Measurements from ENCODE around the gene GXYLT1. TPM values are rescaled to one million over a fixed set of nuclear protein-coding genes. Genes with fewer than 3 reads are reported as not detected.

Gene GXYLT1
- total and polyA plus RNA-seq, 2 of the 13 experiments (the other 11 are each of a cell fraction or from before 2014, with no cell fraction given) = 7.8 to 17.0 TPM

DNA sequence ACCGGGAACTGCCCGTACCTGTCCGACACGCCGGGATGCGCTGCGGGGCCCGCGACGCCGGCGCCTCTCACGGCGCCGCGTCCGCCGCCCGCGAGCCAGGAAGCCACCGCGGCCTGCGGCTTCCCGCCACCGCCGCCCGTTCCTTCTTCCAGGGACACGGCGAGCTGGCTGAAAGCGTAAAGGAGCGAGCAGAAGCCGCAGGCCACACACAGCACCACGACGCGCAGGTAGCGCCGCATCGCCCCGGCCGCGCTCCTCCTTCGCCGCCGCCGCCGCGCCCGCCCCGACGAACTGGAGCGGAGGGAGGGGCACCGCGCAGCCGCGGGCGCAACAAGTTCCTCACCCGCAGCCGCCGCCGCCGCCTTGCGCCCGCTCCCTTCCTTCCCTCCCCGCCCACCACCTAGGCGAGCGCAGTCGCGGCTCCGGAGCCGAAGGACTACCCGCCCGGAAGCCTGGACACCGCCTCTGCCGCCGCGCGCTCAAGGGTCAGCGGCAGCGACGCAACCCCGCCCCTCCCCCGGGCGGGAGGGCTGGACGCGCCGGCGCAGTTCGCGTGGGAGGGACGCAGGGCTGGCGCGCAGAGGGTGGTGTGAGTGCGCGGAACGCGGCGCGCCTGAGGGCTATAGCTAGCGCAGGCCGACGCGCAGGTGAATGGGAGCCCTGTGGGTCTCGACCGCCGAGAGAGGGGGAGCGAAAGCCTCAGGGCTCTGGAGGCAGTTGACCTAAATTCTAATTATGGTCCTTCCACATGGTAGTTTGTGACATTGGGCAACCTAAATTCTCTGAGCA is at the start of gene GXYLT1 (continued):
- TF ChIP-seq, protein P1, sequence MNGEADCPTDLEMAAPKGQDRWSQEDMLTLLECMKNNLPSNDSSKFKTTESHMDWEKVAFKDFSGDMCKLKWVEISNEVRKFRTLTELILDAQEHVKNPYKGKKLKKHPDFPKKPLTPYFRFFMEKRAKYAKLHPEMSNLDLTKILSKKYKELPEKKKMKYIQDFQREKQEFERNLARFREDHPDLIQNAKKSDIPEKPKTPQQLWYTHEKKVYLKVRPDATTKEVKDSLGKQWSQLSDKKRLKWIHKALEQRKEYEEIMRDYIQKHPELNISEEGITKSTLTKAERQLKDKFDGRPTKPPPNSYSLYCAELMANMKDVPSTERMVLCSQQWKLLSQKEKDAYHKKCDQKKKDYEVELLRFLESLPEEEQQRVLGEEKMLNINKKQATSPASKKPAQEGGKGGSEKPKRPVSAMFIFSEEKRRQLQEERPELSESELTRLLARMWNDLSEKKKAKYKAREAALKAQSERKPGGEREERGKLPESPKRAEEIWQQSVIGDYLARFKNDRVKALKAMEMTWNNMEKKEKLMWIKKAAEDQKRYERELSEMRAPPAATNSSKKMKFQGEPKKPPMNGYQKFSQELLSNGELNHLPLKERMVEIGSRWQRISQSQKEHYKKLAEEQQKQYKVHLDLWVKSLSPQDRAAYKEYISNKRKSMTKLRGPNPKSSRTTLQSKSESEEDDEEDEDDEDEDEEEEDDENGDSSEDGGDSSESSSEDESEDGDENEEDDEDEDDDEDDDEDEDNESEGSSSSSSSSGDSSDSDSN (CRISPR knock-in tag; IDR thresholded peaks at IDR 0.05) = peak; percentile 97
- peak; percentile 83; the same call in 1 of the 2 replicates for TF ChIP-seq HOXA5 (CRISPR knock-in tag; IDR thresholded peaks at IDR 0.05)
- TF ChIP-seq SP4 (CRISPR knock-in tag; IDR thresholded peaks at IDR 0.05) = peak; percentile 45
- TF ChIP-seq ETV5 (CRISPR knock-in tag; IDR thresholded peaks at IDR 0.05; ENCODE audit: borderline replicate concordance) = peak; percentile 85
- 0 out of 2 replicates have a peak, but pooled peaks have one; percentile 12 for TF ChIP-seq ZNF768 (CRISPR knock-in tag; IDR thresholded peaks at IDR 0.05)
- no peak for TF ChIP-seq ATF1 (CRISPR knock-in tag; IDR thresholded peaks at IDR 0.05)
- peak; percentile 58 for TF ChIP-seq FOXA3 (CRISPR knock-in tag; IDR thresholded peaks at IDR 0.05)
- 0 out of 2 replicates have a peak, but pooled peaks have one; percentile 23 for TF ChIP-seq ZNF747 (CRISPR knock-in tag; IDR thresholded peaks at IDR 0.05; ENCODE audit: borderline replicate concordance)
- TF ChIP-seq KLF12 (CRISPR knock-in tag; IDR thresholded peaks at IDR 0.05; ENCODE audit: borderline replicate concordance) = peak; percentile 38; the same call in 1 of the 2 replicates
- TF ChIP-seq, protein P2, sequence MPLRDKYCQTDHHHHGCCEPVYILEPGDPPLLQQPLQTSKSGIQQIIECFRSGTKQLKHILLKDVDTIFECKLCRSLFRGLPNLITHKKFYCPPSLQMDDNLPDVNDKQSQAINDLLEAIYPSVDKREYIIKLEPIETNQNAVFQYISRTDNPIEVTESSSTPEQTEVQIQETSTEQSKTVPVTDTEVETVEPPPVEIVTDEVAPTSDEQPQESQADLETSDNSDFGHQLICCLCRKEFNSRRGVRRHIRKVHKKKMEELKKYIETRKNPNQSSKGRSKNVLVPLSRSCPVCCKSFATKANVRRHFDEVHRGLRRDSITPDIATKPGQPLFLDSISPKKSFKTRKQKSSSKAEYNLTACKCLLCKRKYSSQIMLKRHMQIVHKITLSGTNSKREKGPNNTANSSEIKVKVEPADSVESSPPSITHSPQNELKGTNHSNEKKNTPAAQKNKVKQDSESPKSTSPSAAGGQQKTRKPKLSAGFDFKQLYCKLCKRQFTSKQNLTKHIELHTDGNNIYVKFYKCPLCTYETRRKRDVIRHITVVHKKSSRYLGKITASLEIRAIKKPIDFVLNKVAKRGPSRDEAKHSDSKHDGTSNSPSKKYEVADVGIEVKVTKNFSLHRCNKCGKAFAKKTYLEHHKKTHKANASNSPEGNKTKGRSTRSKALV (CRISPR knock-in tag; IDR thresholded peaks at IDR 0.05) = peak; percentile 98
- TF ChIP-seq, protein P3, sequence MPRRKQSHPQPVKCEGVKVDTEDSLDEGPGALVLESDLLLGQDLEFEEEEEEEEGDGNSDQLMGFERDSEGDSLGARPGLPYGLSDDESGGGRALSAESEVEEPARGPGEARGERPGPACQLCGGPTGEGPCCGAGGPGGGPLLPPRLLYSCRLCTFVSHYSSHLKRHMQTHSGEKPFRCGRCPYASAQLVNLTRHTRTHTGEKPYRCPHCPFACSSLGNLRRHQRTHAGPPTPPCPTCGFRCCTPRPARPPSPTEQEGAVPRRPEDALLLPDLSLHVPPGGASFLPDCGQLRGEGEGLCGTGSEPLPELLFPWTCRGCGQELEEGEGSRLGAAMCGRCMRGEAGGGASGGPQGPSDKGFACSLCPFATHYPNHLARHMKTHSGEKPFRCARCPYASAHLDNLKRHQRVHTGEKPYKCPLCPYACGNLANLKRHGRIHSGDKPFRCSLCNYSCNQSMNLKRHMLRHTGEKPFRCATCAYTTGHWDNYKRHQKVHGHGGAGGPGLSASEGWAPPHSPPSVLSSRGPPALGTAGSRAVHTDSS (CRISPR knock-in tag; conservative IDR thresholded peaks at IDR 0.05) = no peak
- TF ChIP-seq SALL2 (CRISPR knock-in tag; IDR thresholded peaks at IDR 0.05) = peak; percentile 32
- no peak for TF ChIP-seq THYN1 (CRISPR knock-in tag; IDR thresholded peaks at IDR 0.05; ENCODE audit: borderline replicate concordance, low read depth)
- TF ChIP-seq, protein P4, sequence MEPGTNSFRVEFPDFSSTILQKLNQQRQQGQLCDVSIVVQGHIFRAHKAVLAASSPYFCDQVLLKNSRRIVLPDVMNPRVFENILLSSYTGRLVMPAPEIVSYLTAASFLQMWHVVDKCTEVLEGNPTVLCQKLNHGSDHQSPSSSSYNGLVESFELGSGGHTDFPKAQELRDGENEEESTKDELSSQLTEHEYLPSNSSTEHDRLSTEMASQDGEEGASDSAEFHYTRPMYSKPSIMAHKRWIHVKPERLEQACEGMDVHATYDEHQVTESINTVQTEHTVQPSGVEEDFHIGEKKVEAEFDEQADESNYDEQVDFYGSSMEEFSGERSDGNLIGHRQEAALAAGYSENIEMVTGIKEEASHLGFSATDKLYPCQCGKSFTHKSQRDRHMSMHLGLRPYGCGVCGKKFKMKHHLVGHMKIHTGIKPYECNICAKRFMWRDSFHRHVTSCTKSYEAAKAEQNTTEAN (CRISPR knock-in tag; conservative IDR thresholded peaks at IDR 0.05) = 0 out of 2 replicates have a peak, but pooled peaks have one; percentile 58
- no peak for TF ChIP-seq SNAI1 (CRISPR knock-in tag; IDR thresholded peaks at IDR 0.05; ENCODE audit: borderline replicate concordance)
- peak; percentile 11 for TF ChIP-seq YY1 (IDR thresholded peaks at IDR 0.05; ENCODE audit: insufficient read depth, insufficient replicate concordance, low read depth, low read length)
- TF ChIP-seq, protein P5, sequence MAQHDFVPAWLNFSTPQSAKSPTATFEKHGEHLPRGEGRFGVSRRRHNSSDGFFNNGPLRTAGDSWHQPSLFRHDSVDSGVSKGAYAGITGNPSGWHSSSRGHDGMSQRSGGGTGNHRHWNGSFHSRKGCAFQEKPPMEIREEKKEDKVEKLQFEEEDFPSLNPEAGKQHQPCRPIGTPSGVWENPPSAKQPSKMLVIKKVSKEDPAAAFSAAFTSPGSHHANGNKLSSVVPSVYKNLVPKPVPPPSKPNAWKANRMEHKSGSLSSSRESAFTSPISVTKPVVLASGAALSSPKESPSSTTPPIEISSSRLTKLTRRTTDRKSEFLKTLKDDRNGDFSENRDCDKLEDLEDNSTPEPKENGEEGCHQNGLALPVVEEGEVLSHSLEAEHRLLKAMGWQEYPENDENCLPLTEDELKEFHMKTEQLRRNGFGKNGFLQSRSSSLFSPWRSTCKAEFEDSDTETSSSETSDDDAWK (CRISPR knock-in tag; IDR thresholded peaks at IDR 0.05) = no peak
- 0 out of 2 replicates have a peak, but pooled peaks have one; percentile 69 for TF ChIP-seq ZNF446 (CRISPR knock-in tag; IDR thresholded peaks at IDR 0.05)
- no peak for TF ChIP-seq TCF7 (IDR thresholded peaks at IDR 0.05; ENCODE audit: low read depth)

All from HepG2 (cell line).